ENCODE results near the gene ZSWIM3.

Gene ZSWIM3

DNA sequence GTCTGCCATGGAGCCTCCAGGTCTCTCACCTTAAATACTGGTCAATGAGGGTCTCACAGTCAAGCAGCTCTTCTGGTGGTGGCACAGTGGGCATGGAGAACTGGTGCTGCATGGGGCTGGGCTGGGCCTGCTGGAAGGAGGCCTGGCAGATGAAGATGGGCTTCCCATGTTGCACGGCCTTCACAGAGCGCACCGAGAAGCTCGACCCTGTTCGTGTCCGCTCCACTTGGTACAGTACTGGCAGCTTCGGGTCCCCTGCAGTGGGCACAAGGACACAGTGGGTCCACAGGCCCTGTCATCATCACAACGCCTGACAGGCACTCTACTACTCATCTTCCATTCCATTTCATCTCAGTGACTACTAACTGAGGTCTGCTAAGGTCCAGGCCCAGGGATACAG lies 9.0 kb upstream of the ZSWIM3 start:
- CTCF ChIA-PET = interaction anchor here (0.8 kb wide), 1 partner anchor 20 kb away, joined by 3 read pairs; no protein-coding TSS in a partner anchor
- Histone ChIP-seq H3K4me1 (ENCODE audit: control extremely low read depth in 1 of 4, control insufficient read depth in 4 of 4, insufficient read depth in 4 of 4, low read length in 3 of 4) (peaks cover 0 to under 1% (median 0%) of the 10 kb centered on the region in 4 experiments), H3K9me3 (ENCODE audit: control extremely low read depth in 1 of 5, control insufficient read depth in 4 of 5, insufficient read depth in 2 of 5, low read depth in 1 of 5, low read length in 4 of 5) (no peaks in the 10 kb centered on the region), H3K27me3 (replicated peaks in 2 of 5; ENCODE audit: control insufficient read depth in 4 of 5, insufficient read depth in 5 of 5, low read length in 4 of 5) (no peaks in the 10 kb centered on the region), H3K27ac (ENCODE audit: insufficient read depth in 1 of 2, low read depth in 1 of 2, low read length in 2 of 2, poor library complexity in 1 of 2, severe bottlenecking in 2 of 2) (no peak overlapping the region), H3K4me3 (ENCODE audit: control insufficient read depth in 1 of 7, extremely low read depth in 1 of 7, insufficient read depth in 4 of 7, low read depth in 2 of 7, low read length in 6 of 7) (no peak overlapping the region), H3K36me3 (ENCODE audit: control insufficient read depth in 4 of 4, insufficient read depth in 4 of 4, low read length in 3 of 4) (peaks cover 11 to 77% (median 45%) of the 10 kb centered on the region in 4 experiments)
- WGBS (ENCODE audit: insufficient coverage) = 95% methylated on average over 8 of the region's 8 CpGs
- POLR2A ChIA-PET = interaction anchor here (0.6 kb wide), 1 partner anchor 47 kb away, joined by 3 read pairs; no protein-coding TSS in a partner anchor
- DNase-seq = no peak

GRCh38 chr20:45848969-45849582 lies 8.3 kb upstream of the ZSWIM3 start:
- 100% methylated on average over 2 of the region's 8 CpGs for WGBS (ENCODE audit: insufficient coverage)
- H3K27ac ChIP-seq (ENCODE audit: insufficient read depth in 1 of 2, low read depth in 1 of 2, low read length in 2 of 2, poor library complexity in 1 of 2, severe bottlenecking in 2 of 2) = no peak overlapping the region
- H3K9me3 ChIP-seq (ENCODE audit: control extremely low read depth in 1 of 5, control insufficient read depth in 4 of 5, insufficient read depth in 2 of 5, low read depth in 1 of 5, low read length in 4 of 5) = no peaks in the 10 kb centered on the region
- no peak overlapping the region for H3K4me3 ChIP-seq (ENCODE audit: control insufficient read depth in 1 of 7, extremely low read depth in 1 of 7, insufficient read depth in 4 of 7, low read depth in 2 of 7, low read length in 6 of 7)
- ChIA-PET CTCF (interaction anchor here (1.0 to 1.9 kb wide), 2 partner anchors 9 to 19 kb away, joined by 4 to 8 read pairs; no protein-coding TSS in a partner anchor), POLR2A (interaction anchor here (0.6 kb wide), 1 partner anchor 47 kb away, joined by 3 read pairs; no protein-coding TSS in a partner anchor)
- H3K4me1 ChIP-seq (ENCODE audit: control extremely low read depth in 1 of 4, control insufficient read depth in 4 of 4, insufficient read depth in 4 of 4, low read length in 3 of 4) = no peaks in the 10 kb centered on the region
- no peaks in the 10 kb centered on the region for H3K27me3 ChIP-seq (replicated peaks in 2 of 5; ENCODE audit: control insufficient read depth in 4 of 5, insufficient read depth in 5 of 5, low read length in 4 of 5)
- no peak for DNase-seq
- peaks cover 6 to 73% (median 41%) of the 10 kb centered on the region in 4 experiments for H3K36me3 ChIP-seq (ENCODE audit: control insufficient read depth in 4 of 4, insufficient read depth in 4 of 4, low read length in 3 of 4)

GRCh38 chr20:45850238-45850637 lies 7.2 kb upstream of the ZSWIM3 start:
- Histone ChIP-seq H3K9me3 (ENCODE audit: control extremely low read depth in 1 of 5, control insufficient read depth in 4 of 5, insufficient read depth in 2 of 5, low read depth in 1 of 5, low read length in 4 of 5) (no peaks in the 10 kb centered on the region), H3K27me3 (replicated peaks in 2 of 5; ENCODE audit: control insufficient read depth in 4 of 5, insufficient read depth in 5 of 5, low read length in 4 of 5) (no peaks in the 10 kb centered on the region), H3K27ac (ENCODE audit: insufficient read depth in 1 of 2, low read depth in 1 of 2, low read length in 2 of 2, poor library complexity in 1 of 2, severe bottlenecking in 2 of 2) (no peak overlapping the region), H3K4me3 (ENCODE audit: control insufficient read depth in 1 of 7, extremely low read depth in 1 of 7, insufficient read depth in 4 of 7, low read depth in 2 of 7, low read length in 6 of 7) (no peak overlapping the region), H3K4me1 (ENCODE audit: control extremely low read depth in 1 of 4, control insufficient read depth in 4 of 4, insufficient read depth in 4 of 4, low read length in 3 of 4) (peaks cover 0 to 2% (median 0%) of the 10 kb centered on the region in 4 experiments), H3K36me3 (ENCODE audit: control insufficient read depth in 4 of 4, insufficient read depth in 4 of 4, low read length in 3 of 4) (peaks cover 5 to 67% (median 39%) of the 10 kb centered on the region in 4 experiments)
- no peak for DNase-seq
- ChIA-PET CTCF (interaction anchor here (1.7 to 1.9 kb wide), 2 partner anchors 10 to 40 kb away, joined by 4 to 8 read pairs; no protein-coding TSS in a partner anchor), POLR2A (no interaction called here)
- WGBS (ENCODE audit: insufficient coverage) = 100% methylated on average over 1 of the region's 2 CpGs

GRCh38 chr20:45850926-45851325 lies 6.5 kb upstream of the ZSWIM3 start:
- WGBS (ENCODE audit: insufficient coverage) = no CpG with 5 or more reads among the region's 1 CpG
- H3K4me1 ChIP-seq (ENCODE audit: control extremely low read depth in 1 of 4, control insufficient read depth in 4 of 4, insufficient read depth in 4 of 4, low read length in 3 of 4) = peaks cover 0 to 4% (median 3%) of the 10 kb centered on the region in 4 experiments
- H3K9me3 ChIP-seq (ENCODE audit: control extremely low read depth in 1 of 5, control insufficient read depth in 4 of 5, insufficient read depth in 2 of 5, low read depth in 1 of 5, low read length in 4 of 5) = no peaks in the 10 kb centered on the region
- H3K4me3 ChIP-seq (ENCODE audit: control insufficient read depth in 1 of 7, extremely low read depth in 1 of 7, insufficient read depth in 4 of 7, low read depth in 2 of 7, low read length in 6 of 7) = no peak overlapping the region
- peaks cover 5 to 61% (median 34%) of the 10 kb centered on the region in 4 experiments for H3K36me3 ChIP-seq (ENCODE audit: control insufficient read depth in 4 of 4, insufficient read depth in 4 of 4, low read length in 3 of 4)
- ChIA-PET POLR2A (no interaction called here), CTCF (interaction anchor here (1.7 to 1.9 kb wide), 2 partner anchors 11 to 39 kb away, joined by 4 to 8 read pairs; no protein-coding TSS in a partner anchor)
- H3K27ac ChIP-seq (ENCODE audit: insufficient read depth in 1 of 2, low read depth in 1 of 2, low read length in 2 of 2, poor library complexity in 1 of 2, severe bottlenecking in 2 of 2) = no peak overlapping the region
- DNase-seq = peak in 1 of 3 donors; percentile 17
- no peaks in the 10 kb centered on the region for H3K27me3 ChIP-seq (replicated peaks in 2 of 5; ENCODE audit: control insufficient read depth in 4 of 5, insufficient read depth in 5 of 5, low read length in 4 of 5)

DNA sequence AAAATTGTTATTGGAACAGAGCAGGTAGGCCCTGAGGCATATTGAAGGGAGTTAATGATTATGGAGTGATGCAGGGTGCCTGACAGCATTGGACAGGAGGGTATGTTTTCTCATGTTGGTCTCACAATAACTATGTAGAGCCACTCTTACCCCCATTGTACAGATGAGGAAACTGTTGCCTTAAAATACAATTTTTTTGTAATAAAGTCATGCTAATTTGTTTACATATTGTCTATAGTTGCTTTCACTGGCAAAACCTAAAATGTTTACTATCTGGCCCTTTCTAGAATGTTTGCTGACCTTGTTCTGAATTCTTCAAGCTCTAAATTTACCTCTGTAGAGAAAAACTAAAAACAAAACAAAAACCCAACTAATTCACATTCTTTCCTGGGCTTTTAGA lies 5.9 kb upstream of the ZSWIM3 start:
- peaks cover 0 to 9% (median 9%) of the 10 kb centered on the region in 4 experiments for H3K4me1 ChIP-seq (ENCODE audit: control extremely low read depth in 1 of 4, control insufficient read depth in 4 of 4, insufficient read depth in 4 of 4, low read length in 3 of 4)
- POLR2A ChIA-PET = interaction anchor here (0.7 kb wide), 1 partner anchor 21 kb away, joined by 3 read pairs; no protein-coding TSS in a partner anchor
- H3K27me3 ChIP-seq (replicated peaks in 2 of 5; ENCODE audit: control insufficient read depth in 4 of 5, insufficient read depth in 5 of 5, low read length in 4 of 5) = no peaks in the 10 kb centered on the region
- no peak overlapping the region for H3K27ac ChIP-seq (ENCODE audit: insufficient read depth in 1 of 2, low read depth in 1 of 2, low read length in 2 of 2, poor library complexity in 1 of 2, severe bottlenecking in 2 of 2)
- peaks cover 5 to 55% (median 31%) of the 10 kb centered on the region in 4 experiments for H3K36me3 ChIP-seq (ENCODE audit: control insufficient read depth in 4 of 4, insufficient read depth in 4 of 4, low read length in 3 of 4)
- H3K9me3 ChIP-seq (ENCODE audit: control extremely low read depth in 1 of 5, control insufficient read depth in 4 of 5, insufficient read depth in 2 of 5, low read depth in 1 of 5, low read length in 4 of 5) = no peaks in the 10 kb centered on the region
- no peak for DNase-seq
- no peak overlapping the region for H3K4me3 ChIP-seq (ENCODE audit: control insufficient read depth in 1 of 7, extremely low read depth in 1 of 7, insufficient read depth in 4 of 7, low read depth in 2 of 7, low read length in 6 of 7)
- CTCF ChIA-PET = interaction anchor here (1.0 to 1.7 kb wide), 2 partner anchors 38 to 92 kb away, joined by 3 to 4 read pairs; no protein-coding TSS in a partner anchor

- Histone ChIP-seq H3K4me1 (ENCODE audit: control extremely low read depth in 1 of 4, control insufficient read depth in 4 of 4, insufficient read depth in 4 of 4, low read length in 3 of 4) (peaks cover 0 to 13% (median 13%) of the 10 kb centered on the region in 4 experiments), H3K9me3 (ENCODE audit: control extremely low read depth in 1 of 5, control insufficient read depth in 4 of 5, insufficient read depth in 2 of 5, low read depth in 1 of 5, low read length in 4 of 5) (no peaks in the 10 kb centered on the region), H3K36me3 (ENCODE audit: control insufficient read depth in 4 of 4, insufficient read depth in 4 of 4, low read length in 3 of 4) (peaks cover 3 to 48% (median 28%) of the 10 kb centered on the region in 4 experiments), H3K4me3 (ENCODE audit: control insufficient read depth in 1 of 7, extremely low read depth in 1 of 7, insufficient read depth in 4 of 7, low read depth in 2 of 7, low read length in 6 of 7) (no peak overlapping the region), H3K27ac (ENCODE audit: insufficient read depth in 1 of 2, low read depth in 1 of 2, low read length in 2 of 2, poor library complexity in 1 of 2, severe bottlenecking in 2 of 2) (no peak overlapping the region), H3K27me3 (replicated peaks in 2 of 5; ENCODE audit: control insufficient read depth in 4 of 5, insufficient read depth in 5 of 5, low read length in 4 of 5) (no peaks in the 10 kb centered on the region)
- ChIA-PET CTCF (interaction anchor here (0.6 to 1.6 kb wide), 4 partner anchors 9 to 91 kb away, joined by 3 to 4 read pairs (median 3); no protein-coding TSS in a partner anchor), POLR2A (no interaction called here)
- DNase-seq = no peak
- WGBS (ENCODE audit: insufficient coverage) = 100% methylated on average over 2 of the region's 6 CpGs
These were observed 5.1 kb upstream of the ZSWIM3 start for GRCh38 chr20:45852326-45852725.

DNA sequence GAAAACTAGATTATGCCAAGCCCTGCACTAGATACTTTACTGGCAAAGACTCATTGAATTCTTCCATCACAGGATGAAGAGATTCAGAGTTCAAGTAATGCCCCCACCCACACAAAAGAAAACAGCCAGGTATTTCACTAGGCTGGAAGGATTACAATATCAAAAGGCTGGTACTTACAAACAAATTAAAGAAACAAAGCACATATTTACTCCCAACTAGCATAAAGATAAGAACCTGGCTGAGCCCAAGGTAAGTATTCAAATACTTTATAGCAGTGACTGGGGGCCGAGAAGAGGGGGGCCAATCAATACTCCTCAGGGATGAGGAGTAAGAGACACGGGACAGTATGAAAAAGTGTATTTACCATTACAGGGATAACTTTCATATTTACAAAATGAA lies 3.9 kb upstream of the ZSWIM3 start:
- no CpG with 5 or more reads among the region's 2 CpGs for WGBS (ENCODE audit: insufficient coverage)
- ChIA-PET POLR2A (no interaction called here), CTCF (interaction anchor here (1.5 to 2.3 kb wide), 3 partner anchors 11 to 54 kb away, joined by 3 to 8 read pairs (median 4); no protein-coding TSS in a partner anchor)
- Histone ChIP-seq H3K9me3 (ENCODE audit: control extremely low read depth in 1 of 5, control insufficient read depth in 4 of 5, insufficient read depth in 2 of 5, low read depth in 1 of 5, low read length in 4 of 5) (no peaks in the 10 kb centered on the region), H3K27me3 (replicated peaks in 2 of 5; ENCODE audit: control insufficient read depth in 4 of 5, insufficient read depth in 5 of 5, low read length in 4 of 5) (no peaks in the 10 kb centered on the region), H3K4me3 (ENCODE audit: control insufficient read depth in 1 of 7, extremely low read depth in 1 of 7, insufficient read depth in 4 of 7, low read depth in 2 of 7, low read length in 6 of 7) (no peak overlapping the region), H3K27ac (ENCODE audit: insufficient read depth in 1 of 2, low read depth in 1 of 2, low read length in 2 of 2, poor library complexity in 1 of 2, severe bottlenecking in 2 of 2) (no peak overlapping the region), H3K4me1 (ENCODE audit: control extremely low read depth in 1 of 4, control insufficient read depth in 4 of 4, insufficient read depth in 4 of 4, low read length in 3 of 4) (peaks cover 2 to 23% (median 22%) of the 10 kb centered on the region in 4 experiments), H3K36me3 (ENCODE audit: control insufficient read depth in 4 of 4, insufficient read depth in 4 of 4, low read length in 3 of 4) (peaks cover 3 to 43% (median 22%) of the 10 kb centered on the region in 4 experiments)
- no peak for DNase-seq

Data from common myeloid progenitor, CD34-positive (primary cell).